HT-29 (cell line): Measurements from ENCODE around the gene DAZAP1. TPM values are rescaled to one million over a fixed set of nuclear protein-coding genes. Genes with fewer than 3 reads are reported as not detected.

Experiments used
- DNase-seq: peaks from one replicate; pipeline ENCODE4 v3.0.0-alpha.2; 2015; ENCODE audit warnings: low spot score
- total RNA-seq: library from RNA; depleted of rRNA; stranded (reverse); fragments of >200 nt; shearing (Covaris generic); gene quantifications from 2 replicates; pipeline ENCODE4 v1.2.3, GENCODE V29; 2014

Gene DAZAP1
- total RNA-seq, 1 experiment from 2014 or later = 234 TPM

GRCh38 chr19:1377176-1377964 lies 30.0 kb upstream of the DAZAP1 start:
- DNase-seq = no peak

DNA sequence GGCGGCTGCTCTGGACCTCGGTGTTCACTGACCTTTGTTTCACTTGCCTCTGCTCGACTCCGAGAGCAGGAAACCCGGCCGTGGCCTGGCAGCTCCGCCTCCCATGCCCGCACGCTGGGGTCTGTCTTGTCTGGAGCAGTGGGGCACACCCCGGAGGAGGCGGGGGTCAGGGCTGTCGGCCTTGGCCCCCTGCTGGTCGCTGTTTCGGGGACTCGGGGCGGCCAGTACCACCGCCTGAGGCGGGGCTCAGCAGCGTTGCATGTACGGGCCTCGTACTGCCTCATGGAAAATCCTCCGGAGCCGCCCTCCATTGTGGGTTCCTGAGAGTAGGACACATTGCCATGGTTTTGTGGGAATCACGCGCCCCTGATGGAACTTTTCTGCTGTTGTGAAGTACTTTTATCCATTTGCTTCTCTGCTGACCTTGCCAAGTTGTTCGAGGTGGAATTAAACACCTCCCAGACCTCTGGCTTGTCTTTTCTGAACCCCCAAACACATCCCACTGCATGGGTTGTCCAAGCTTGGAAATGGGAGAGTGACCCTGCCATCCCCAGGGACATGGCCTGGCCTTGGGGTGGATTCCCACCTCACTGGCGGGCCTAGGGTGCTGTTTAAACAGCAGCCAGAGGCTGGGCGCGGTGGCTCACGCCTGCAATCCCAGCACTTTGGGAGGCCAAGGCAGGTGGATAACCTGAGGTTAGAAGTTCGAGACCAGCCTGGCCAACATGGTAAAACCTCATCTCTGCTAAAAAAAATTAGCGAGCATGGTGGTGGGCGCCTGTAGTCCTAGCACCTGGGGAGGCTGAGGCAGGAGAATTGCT lies 29.2 kb upstream of the DAZAP1 start:
- no peak for DNase-seq

GRCh38 chr19:1379126-1379905 lies 28.1 kb upstream of the DAZAP1 start:
- DNase-seq = no peak

DNA sequence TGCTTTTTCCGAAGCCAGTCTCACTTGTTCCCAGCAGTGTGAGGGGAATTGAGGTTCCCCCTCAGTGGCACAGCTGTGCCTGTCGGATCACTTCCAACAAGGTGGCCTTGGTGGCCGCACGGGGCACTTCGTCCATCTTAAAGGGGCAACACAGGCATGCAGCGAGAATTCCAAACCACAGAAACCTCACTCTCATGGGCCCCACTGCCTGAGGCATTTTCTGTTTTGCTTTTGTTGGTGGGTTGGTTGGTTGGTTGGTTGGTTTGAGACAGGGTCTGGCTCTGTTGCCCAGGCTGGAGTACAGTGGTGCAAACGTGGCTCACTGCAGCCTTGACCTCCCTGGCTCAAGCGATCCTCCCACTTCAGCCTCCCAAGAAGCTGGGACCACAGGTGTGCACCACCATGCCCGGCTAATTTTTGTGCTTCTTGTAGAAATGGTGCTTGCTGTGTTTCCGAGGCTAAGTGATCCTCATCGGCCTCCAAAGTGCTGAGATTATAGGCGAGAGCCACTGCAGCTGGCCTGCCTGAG lies 27.4 kb upstream of the DAZAP1 start:
- no peak for DNase-seq

- DNase-seq = no peak
These were observed 25.1 kb upstream of the DAZAP1 start for GRCh38 chr19:1382250-1382649.

- DNase-seq = no peak
These were observed 24.4 kb upstream of the DAZAP1 start for GRCh38 chr19:1383017-1383311.

DNA sequence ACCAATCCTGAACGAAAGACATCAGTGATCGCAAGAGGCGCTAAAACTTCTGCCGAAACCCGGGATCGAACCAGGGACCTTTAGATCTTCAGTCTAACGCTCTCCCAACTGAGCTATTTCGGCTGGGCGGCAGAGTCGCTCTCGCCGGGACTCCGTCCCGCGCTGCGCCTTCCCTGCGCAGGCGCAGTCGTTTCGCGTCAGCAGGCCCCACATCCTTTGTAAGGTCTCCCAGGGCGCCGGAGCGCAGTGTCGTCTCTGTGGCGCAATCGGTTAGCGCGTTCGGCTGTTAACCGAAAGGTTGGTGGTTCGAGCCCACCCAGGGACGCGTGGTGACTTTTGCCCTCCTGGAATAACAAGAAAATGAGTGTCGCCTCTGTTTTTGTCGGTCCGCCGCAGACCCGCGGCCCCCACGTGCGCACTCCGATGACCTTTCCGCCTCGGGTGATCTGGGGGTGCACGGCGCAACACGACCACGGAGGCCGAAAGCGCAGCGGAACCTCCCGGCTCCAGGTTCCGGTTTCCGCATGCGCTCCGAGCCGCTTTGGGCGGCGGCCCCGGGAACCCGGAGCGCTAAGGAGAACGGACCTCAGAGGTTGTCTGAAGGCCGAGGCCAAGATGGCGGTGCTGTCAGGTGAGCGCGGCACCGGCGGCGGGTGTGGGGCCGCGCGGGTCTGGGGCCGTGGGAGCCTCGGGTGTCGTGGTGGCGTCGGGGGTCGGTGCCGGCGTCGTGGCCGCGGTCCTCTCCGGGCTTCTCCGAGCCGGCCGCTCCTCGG lies 23.9 kb upstream of the DAZAP1 start, which contains the start of gene NDUFS7:
TSS of gene NDUFS7 (plus strand) at position 596 of the 773 bp plus-strand sequence. CDS start at position 616, 20 bp downstream.
- peak; percentile 81 for DNase-seq

DNA sequence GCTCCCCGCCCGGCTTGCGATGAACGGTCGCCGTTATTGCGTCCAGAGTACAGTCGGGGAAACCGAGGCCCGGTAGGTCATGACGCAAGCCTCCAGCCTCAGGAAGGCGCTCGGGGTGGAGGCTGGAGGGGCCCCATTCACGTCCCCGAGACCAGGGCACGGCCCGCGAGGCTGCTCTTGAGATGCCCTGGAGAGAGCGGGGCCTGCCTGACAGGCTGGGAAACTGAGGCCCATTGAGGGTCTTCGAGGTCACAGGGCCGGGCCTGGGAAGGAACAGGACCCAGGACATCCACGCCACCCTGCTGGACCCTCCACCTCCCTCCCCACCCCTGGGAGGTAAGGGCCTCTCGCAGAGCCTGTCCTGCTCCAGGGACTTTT lies 23.3 kb upstream of the DAZAP1 start:
- DNase-seq = peak; percentile 7

DNA sequence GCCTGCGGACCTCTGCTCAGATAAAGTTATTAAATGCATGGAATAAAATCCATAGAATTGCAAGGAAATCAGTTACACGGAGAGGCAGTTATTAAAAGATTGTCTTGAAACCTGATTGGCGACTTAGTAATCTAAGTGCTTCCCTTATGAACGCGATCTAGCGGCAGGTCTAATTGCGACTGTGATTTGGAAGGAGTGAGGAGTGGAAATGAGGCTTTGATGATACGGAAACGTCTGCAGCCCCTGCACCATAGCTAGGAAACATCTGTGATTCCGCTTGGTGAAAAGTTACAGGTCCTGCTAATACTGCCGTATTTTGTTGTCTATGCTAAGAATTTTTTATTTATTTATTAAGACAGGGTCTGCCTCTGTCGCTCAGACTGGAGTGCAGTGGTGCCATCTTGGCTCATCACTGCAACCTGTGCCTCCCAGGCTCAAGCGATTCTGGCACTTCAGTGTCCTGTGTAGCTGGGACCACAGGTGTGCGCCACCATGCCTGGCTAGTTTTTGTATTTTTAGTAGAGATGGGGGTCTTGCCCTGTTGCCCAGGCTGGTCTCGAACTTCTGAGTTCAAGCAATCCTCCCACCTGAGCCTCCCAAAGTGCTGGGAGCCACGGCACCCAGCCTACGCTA lies 22.8 kb upstream of the DAZAP1 start:
- peak; percentile 22 for DNase-seq

DNA sequence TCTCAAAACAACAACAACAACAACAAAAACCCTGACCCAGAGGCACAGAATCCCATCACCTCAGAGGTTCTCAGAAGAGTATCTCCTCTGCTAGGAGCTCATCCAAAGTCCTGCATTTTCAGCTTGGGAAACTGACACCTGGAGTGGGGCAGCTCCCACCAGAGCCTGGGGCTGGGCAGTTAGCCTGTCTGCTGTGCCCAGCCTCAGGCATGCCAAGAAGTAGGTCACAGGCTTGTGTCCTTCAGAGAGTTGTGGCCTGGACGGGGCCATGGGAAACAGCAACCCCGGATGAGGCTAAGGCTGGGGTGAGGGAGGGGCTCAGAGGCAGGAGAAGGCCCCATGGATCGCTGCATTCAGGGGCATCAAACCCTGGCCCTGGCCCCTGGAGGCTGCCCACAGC lies 21.6 kb upstream of the DAZAP1 start:
- DNase-seq = no peak

- DNase-seq = no peak
These were observed 20.3 kb upstream of the DAZAP1 start for GRCh38 chr19:1386945-1387683.

DNA sequence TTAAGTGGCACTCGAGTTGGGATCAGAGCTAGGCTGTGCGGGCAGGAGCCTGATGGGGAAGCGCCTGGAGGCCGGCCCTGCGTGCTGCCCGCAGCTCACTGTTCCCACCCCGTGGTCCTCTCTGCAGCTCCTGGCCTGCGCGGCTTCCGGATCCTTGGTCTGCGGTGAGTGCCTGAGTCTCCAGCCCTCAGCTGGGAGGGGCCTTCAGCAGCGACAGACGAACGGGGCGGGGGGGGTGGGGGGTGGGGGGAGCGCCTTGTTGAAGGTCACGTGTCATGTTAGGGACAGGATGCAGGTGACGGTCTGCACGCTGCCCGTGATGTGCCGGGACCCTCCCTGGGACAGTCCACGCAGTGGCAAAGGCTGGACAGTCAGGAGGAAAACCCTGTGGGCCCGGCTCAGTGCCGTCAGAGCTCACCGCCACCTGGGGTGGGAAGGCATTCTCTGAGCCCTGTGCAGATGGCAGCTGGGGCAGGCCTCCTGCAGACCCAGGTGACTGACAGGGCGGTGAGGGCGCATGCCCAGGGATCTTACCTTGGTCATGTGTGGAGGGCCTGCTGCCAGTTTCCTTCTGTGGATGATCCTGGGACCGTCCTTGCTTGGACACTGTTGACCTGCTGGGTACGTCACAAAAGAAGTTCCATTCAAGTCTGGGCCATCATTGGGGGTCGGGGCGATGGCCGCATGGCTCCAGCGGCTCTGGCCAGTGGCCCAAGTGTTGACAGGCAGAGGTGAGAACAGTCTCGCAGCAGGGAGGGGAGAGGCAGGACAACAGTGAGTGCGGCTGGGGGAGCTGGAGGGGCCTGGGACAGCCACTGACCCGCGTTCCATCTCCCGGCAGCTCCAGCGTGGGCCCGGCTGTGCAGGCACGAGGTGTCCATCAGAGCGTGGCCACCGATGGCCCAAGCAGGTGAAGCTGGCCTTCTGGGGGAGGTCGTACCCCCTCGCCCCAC lies 19.4 kb upstream of the DAZAP1 start:
- no peak for DNase-seq

DNA sequence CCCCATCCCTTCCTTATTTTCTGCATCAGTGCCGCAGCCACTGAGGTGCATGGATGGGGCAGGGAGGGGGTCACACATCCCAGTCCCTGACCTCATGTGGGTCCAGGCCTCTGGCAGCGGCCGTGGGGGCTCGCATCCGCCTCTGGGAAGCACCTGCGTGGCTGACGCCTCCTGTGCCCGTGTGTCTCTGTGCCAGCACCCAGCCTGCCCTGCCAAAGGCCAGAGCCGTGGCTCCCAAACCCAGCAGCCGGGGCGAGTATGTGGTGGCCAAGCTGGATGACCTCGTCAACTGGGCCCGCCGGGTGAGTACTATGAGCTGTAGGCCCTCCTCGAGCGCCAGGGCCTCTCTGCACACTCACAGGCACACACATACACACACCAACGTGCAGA lies 18.8 kb upstream of the DAZAP1 start:
- DNase-seq = no peak

GRCh38 chr19:1389033-1389940 lies 18.1 kb upstream of the DAZAP1 start:
- DNase-seq = no peak

DNA sequence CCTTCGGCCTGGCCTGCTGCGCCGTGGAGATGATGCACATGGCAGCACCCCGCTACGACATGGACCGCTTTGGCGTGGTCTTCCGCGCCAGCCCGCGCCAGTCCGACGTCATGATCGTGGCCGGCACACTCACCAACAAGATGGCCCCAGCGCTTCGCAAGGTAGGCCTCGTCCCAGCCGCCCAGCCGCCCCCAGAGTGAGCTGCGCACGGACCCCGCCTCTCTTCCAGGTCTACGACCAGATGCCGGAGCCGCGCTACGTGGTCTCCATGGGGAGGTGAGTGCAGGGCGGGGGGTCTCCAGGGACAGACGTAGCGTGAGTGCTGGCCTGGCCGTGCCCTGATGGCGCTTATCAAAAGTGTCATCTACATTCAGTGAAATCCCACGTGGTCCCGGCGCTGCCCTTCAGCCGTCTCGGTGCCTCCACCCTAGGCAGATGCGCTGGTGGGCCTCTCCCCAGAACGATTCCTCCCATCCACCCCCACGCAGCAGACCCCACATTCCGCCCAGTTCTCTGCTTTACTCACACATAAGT lies 16.4 kb upstream of the DAZAP1 start:
- no peak for DNase-seq

- DNase-seq = no peak
These were observed 15.0 kb upstream of the DAZAP1 start for GRCh38 chr19:1392407-1392806.

- no peak for DNase-seq
These were observed 14.4 kb upstream of the DAZAP1 start for GRCh38 chr19:1392939-1393530.
